Stimulated activated naive CD8-positive, alpha-beta T cell treated with anti-CD3 and anti-CD28 coated beads, Interleukin-15, Interleukin-2, amounts not matched to agents 100 U/mL and 50 U/mL, for 24 hours (primary cell): ENCODE results near the gene OR2T34.
"Not testable (repeated sequence)": the region's sequence is repeated elsewhere in the genome, so short reads cannot be mapped to it uniquely, and the experiment has no call there.

ENCODE experiments used
- ATAC-seq: fragments of 150-1000 bp; cut with Tn5 transposase; one replicate; pipeline ENCODE4 v1.10.0; 2021
- DNase-seq: peaks from one replicate; pipeline ENCODE4 v3.0.0; 2021

Gene OR2T34

GRCh38 chr1:248562672-248563071, 11.9 kb downstream of the OR2T34 start, which contains the start of gene OR2T29:
Gene OR2T29, minus strand, starts transcription at chr1:248562772. Its CDS starts 3,281 bp downstream, at chr1:248559491.
- DNase-seq, ATAC-seq: not testable (repeated sequence)

GRCh38 chr1:248551027-248551426, 23.5 kb downstream of the OR2T34 start:
- ATAC-seq, DNase-seq: not testable (repeated sequence)

- not testable (repeated sequence) for DNase-seq, ATAC-seq
Measured at GRCh38 chr1:248547383-248547782, 27.2 kb downstream of the OR2T34 start.

GRCh38 chr1:248537449-248537848, 37.1 kb downstream of the OR2T34 start:
- ATAC-seq, DNase-seq: not testable (repeated sequence)
